GM19467 (cell line): ENCODE data around the gene MAP3K15.
"Not testable (repeated sequence)": the region's sequence is repeated elsewhere in the genome, so short reads cannot be mapped to it uniquely, and the experiment has no call there.

Experiments
- ATAC-seq: cut with Tn5 transposase; IDR thresholded peaks from one replicate; pipeline ENCODE4 v1.9.1; 2021; ENCODE audit warnings: mild to moderate bottlenecking, moderate library complexity; ENCODE audit not compliant: unreplicated experiment

MAP3K15 gene

GRCh38 chrX:19535476-19535875 is 20.2 kb upstream of the MAP3K15 start:
- ATAC-seq, result no peak

- no peak for ATAC-seq
Measured at GRCh38 chrX:19532709-19533108, 17.4 kb upstream of the MAP3K15 start.

GRCh38 chrX:19517965-19518364 is 2.7 kb upstream of the MAP3K15 start:
- no peak for ATAC-seq

- ATAC-seq, result no peak
Measured at GRCh38 chrX:19515615-19516105, 352 bp upstream of the MAP3K15 start.

- no peak for ATAC-seq
Measured at GRCh38 chrX:19513383-19513782, 1.9 kb downstream of the MAP3K15 start.

GRCh38 chrX:19512961-19513360 is 2.3 kb downstream of the MAP3K15 start:
- no peak for ATAC-seq

GRCh38 chrX:19512359-19512758 is 2.9 kb downstream of the MAP3K15 start:
- ATAC-seq, result no peak

GRCh38 chrX:19511796-19512195 is 3.5 kb downstream of the MAP3K15 start:
- ATAC-seq, result not testable (repeated sequence)

GRCh38 chrX:19496711-19497110 is 18.6 kb downstream of the MAP3K15 start:
- no peak for ATAC-seq

- ATAC-seq, result no peak
Measured at GRCh38 chrX:19487520-19488200, 27.6 kb downstream of the MAP3K15 start.

GRCh38 chrX:19479458-19479857 is 35.9 kb downstream of the MAP3K15 start:
- no peak for ATAC-seq

- ATAC-seq, result not testable (repeated sequence)
Measured at GRCh38 chrX:19468383-19468782, 46.9 kb downstream of the MAP3K15 start.

GRCh38 chrX:19462879-19463278 is 52.4 kb downstream of the MAP3K15 start:
- ATAC-seq, result no peak

GRCh38 chrX:19462231-19462630 is 53.1 kb downstream of the MAP3K15 start:
- ATAC-seq, result no peak

- no peak for ATAC-seq
Measured at GRCh38 chrX:19457662-19458061, 57.6 kb downstream of the MAP3K15 start.

- no peak for ATAC-seq
Measured at GRCh38 chrX:19448077-19448476, 67.2 kb downstream of the MAP3K15 start.

- ATAC-seq, result no peak
Measured at GRCh38 chrX:19446397-19446796, 68.9 kb downstream of the MAP3K15 start.

GRCh38 chrX:19445772-19446171 is 69.5 kb downstream of the MAP3K15 start:
- ATAC-seq, result not testable (repeated sequence)

GRCh38 chrX:19443869-19444526 is 71.3 kb downstream of the MAP3K15 start:
- ATAC-seq, result no peak

GRCh38 chrX:19440713-19441112 is 74.6 kb downstream of the MAP3K15 start:
- no peak for ATAC-seq

GRCh38 chrX:19422661-19423060 is 92.6 kb downstream of the MAP3K15 start:
- not testable (repeated sequence) for ATAC-seq

GRCh38 chrX:19410259-19410658 is 105.0 kb downstream of the MAP3K15 start:
- ATAC-seq, result no peak
